ENCODE results near the gene WDR83. TPM values are rescaled to one million over a fixed set of nuclear protein-coding genes. Genes with fewer than 3 reads are reported as not detected.

The WDR83 gene
- total RNA-seq, 2 experiments from 2014 or later: 17.5 to 23.2 TPM

DNA sequence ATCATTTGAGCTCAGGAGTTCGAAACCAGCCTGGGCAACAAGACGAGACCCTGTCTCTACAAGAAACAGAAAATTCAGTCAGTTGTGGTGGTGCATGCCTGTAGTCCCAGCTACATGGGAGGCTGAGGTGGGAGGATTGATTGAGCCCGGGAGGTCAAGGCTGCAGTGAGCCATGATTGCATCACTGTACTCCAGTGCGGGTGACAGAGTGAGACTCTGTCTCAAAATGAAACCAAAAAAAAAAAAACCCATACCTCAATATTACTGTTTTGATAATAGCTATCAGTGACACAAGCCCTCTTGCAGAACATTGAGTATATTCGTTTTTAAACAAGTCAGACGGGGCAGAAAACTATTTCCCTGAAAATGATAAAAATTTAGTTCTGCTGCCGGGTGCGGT, 39.6 kb upstream of the WDR83 start:
- peaks cover 57% of the 10 kb centered on the region for H3K36me3 Mint-ChIP-seq (ENCODE audit: low read depth)
- H3K4me1 Mint-ChIP-seq (ENCODE audit: low read depth): peaks cover 8% of the 10 kb centered on the region
- POLR2A ChIA-PET: no interaction called here
- intact Hi-C loops (cut with micrococcal nuclease): no loop called here
- no peaks in the 10 kb centered on the region for H3K27me3 Mint-ChIP-seq
- ATAC-seq (no peak), DNase-seq (no peak)
- TF ChIP-seq, protein P1, sequence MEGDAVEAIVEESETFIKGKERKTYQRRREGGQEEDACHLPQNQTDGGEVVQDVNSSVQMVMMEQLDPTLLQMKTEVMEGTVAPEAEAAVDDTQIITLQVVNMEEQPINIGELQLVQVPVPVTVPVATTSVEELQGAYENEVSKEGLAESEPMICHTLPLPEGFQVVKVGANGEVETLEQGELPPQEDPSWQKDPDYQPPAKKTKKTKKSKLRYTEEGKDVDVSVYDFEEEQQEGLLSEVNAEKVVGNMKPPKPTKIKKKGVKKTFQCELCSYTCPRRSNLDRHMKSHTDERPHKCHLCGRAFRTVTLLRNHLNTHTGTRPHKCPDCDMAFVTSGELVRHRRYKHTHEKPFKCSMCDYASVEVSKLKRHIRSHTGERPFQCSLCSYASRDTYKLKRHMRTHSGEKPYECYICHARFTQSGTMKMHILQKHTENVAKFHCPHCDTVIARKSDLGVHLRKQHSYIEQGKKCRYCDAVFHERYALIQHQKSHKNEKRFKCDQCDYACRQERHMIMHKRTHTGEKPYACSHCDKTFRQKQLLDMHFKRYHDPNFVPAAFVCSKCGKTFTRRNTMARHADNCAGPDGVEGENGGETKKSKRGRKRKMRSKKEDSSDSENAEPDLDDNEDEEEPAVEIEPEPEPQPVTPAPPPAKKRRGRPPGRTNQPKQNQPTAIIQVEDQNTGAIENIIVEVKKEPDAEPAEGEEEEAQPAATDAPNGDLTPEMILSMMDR (IDR thresholded peaks at IDR 0.05): no peak
- H3K27ac Mint-ChIP-seq: no peak overlapping the region
- no peak overlapping the region for H3K4me3 Mint-ChIP-seq
- peaks cover 20% of the 10 kb centered on the region for H3K9me3 Mint-ChIP-seq
- CTCF ChIA-PET: interaction anchor here (0.7 to 1.4 kb wide), 3 partner anchors 12 to 16 kb away, joined by 3 to 4 read pairs (median 3); partner anchors contain the start of genes ZNF490 and ZNF791

DNA sequence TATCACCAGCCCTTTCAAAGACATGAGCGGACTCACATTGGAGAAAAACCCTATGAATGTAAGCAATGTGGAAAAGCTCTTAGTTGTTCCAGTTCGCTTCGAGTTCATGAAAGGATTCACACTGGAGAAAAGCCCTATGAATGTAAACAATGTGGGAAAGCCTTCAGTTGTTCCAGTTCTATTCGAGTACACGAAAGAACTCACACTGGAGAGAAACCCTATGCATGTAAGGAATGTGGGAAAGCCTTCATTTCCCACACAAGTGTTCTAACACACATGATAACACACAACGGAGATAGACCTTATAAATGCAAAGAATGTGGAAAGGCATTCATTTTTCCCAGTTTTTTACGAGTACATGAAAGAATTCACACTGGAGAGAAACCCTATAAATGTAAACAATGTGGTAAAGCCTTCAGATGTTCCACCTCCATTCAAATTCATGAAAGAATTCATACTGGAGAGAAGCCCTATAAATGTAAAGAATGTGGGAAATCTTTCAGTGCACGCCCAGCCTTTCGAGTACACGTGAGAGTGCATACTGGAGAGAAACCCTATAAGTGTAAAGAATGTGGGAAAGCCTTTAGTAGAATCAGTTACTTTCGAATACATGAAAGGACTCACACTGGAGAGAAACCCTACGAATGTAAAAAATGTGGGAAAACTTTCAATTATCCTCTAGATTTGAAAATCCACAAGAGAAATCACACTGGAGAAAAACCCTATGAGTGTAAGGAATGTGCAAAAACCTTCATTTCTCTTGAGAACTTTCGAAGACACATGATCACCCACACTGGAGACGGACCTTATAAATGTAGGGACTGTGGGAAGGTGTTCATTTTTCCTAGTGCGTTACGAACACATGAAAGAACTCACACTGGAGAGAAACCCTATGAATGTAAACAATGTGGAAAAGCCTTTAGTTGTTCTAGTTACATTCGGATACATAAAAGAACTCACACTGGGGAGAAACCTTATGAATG, 38.3 kb upstream of the WDR83 start:
- H3K36me3 Mint-ChIP-seq (ENCODE audit: low read depth): peaks cover 61% of the 10 kb centered on the region
- H3K9me3 Mint-ChIP-seq: peaks cover 20% of the 10 kb centered on the region
- no peak overlapping the region for H3K4me3 Mint-ChIP-seq
- peaks cover 8% of the 10 kb centered on the region for H3K4me1 Mint-ChIP-seq (ENCODE audit: low read depth)
- no peaks in the 10 kb centered on the region for H3K27me3 Mint-ChIP-seq
- ATAC-seq (no peak), DNase-seq (no peak)
- ChIA-PET POLR2A (interaction anchor here (0.7 to 0.8 kb wide), 2 partner anchors 12 to 102 kb away, joined by 3 read pairs; no protein-coding TSS in a partner anchor), CTCF (interaction anchor here (0.8 to 0.9 kb wide), 2 partner anchors 12 to 65 kb away, joined by 3 to 4 read pairs; no protein-coding TSS in a partner anchor)
- TF ChIP-seq, protein P1 (IDR thresholded peaks at IDR 0.05): no peak
- no peak overlapping the region for H3K27ac Mint-ChIP-seq
- intact Hi-C loops (cut with micrococcal nuclease): no loop called here

DNA sequence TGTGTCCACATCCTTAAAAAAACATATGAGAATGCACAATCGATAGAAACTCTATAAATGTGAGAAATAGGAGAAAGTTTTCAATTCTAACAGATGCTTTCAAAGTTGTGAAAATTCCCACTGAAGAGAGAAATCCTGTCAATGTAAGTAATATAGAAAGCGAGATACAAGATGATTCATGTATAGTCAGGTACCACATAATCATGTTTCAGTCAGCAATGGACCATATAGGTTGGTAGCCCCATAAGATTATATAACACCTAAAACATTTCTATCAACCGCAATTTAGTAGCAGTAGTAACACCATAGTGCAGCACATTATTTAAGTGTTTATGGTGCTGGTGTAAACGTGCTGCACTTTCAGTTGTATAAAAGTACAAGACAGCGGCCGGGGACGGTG, 37.4 kb upstream of the WDR83 start:
- no peak overlapping the region for H3K27ac Mint-ChIP-seq
- H3K36me3 Mint-ChIP-seq (ENCODE audit: low read depth): peaks cover 66% of the 10 kb centered on the region
- no peak for ATAC-seq
- TF ChIP-seq, protein P1 (IDR thresholded peaks at IDR 0.05): no peak
- H3K27me3 Mint-ChIP-seq: no peaks in the 10 kb centered on the region
- POLR2A ChIA-PET: interaction anchor here (1.1 kb wide), 1 partner anchor 41 kb away, joined by 3 read pairs; no protein-coding TSS in a partner anchor
- peaks cover 5% of the 10 kb centered on the region for H3K4me1 Mint-ChIP-seq (ENCODE audit: low read depth)
- no peak for DNase-seq
- H3K4me3 Mint-ChIP-seq: no peak overlapping the region
- H3K9me3 Mint-ChIP-seq: peaks cover 20% of the 10 kb centered on the region
- CTCF ChIA-PET: no interaction called here
- intact Hi-C loops (cut with micrococcal nuclease): no loop called here

DNA sequence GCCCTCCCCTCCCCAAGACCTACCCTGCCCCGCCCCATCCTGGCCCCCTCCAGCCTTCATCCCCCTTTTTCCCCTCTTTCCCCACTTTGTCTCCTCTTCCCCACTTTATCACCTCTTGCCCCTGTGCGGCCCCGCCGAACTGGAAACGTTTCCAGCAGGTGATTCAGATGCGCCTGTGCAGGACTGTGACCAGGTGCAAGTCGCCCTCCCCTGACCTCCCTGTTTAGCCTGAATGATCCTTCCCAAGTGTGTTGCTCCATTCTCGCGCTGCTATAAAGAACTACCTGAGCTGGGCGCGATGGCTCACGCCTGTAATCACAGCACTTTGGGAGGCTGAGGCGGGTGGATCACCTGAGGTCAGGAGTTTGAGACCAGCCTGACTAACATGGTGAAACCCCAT, 30.0 kb upstream of the WDR83 start:
- peaks cover 41% of the 10 kb centered on the region for H3K36me3 Mint-ChIP-seq (ENCODE audit: low read depth)
- CTCF ChIA-PET: no interaction called here
- H3K27ac Mint-ChIP-seq: no peak overlapping the region
- ATAC-seq: no peak
- intact Hi-C loops (cut with micrococcal nuclease): no loop called here
- no peaks in the 10 kb centered on the region for H3K9me3 Mint-ChIP-seq
- no peak for DNase-seq
- POLR2A ChIA-PET: interaction anchor here (0.6 kb wide), 1 partner anchor 1902 kb away, joined by 4 read pairs; no protein-coding TSS in a partner anchor
- H3K4me1 Mint-ChIP-seq (ENCODE audit: low read depth): peaks cover 25% of the 10 kb centered on the region
- TF ChIP-seq, protein P1 (IDR thresholded peaks at IDR 0.05): no peak
- no peaks in the 10 kb centered on the region for H3K27me3 Mint-ChIP-seq
- H3K4me3 Mint-ChIP-seq: no peak overlapping the region
